ENCODE measurements around the gene TM2D3.

TM2D3 gene

DNA sequence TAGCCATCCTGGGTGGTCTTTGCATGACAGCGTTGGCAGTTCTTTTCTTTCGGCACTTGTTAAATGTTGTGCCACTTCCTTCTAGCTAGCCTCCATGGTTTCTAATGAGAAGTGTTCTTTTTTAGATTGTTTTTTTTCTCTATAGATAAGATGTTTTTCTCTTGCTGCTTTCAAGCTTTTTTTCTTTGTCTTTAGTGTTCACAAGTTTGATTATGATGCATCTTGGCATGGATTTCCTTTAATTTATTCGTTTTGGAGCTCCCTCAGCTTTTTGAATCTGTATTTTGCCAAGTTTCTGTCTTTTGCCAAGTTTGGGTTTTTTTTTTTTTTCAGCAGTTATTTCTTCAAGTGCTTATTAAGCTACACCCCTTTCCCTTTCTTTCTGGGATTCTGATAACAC is 53.1 kb downstream of the TM2D3 start:
- DNase-seq: no peak

DNA sequence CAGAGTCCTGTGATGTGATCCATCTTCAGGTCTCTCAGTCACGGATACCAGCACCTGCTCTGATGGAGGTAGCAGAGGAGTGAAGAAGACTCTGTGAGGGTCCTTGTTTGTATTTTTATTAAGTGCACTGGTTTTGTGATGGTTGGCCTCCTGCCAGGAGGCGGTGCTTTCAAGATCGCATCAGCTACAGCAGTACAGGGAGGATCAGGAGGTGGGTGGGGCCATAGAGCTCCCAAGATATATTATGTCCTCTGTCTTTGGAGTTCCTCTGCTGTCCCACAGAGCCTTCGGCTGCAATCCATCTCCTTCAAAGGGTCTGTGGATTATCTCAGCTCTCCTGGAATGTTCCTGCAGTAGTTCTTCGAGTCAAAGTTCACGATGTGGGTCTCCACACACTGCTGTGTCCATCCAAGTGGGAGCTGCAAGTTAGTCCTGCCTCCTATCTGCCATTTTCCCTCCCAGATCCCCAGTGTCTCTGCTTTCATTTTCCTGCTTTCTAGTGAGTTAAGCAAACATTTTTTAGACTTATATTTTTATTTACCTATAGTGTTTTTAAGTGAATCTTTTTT is 54.7 kb downstream of the TM2D3 start:
- DNase-seq: no peak

DNA sequence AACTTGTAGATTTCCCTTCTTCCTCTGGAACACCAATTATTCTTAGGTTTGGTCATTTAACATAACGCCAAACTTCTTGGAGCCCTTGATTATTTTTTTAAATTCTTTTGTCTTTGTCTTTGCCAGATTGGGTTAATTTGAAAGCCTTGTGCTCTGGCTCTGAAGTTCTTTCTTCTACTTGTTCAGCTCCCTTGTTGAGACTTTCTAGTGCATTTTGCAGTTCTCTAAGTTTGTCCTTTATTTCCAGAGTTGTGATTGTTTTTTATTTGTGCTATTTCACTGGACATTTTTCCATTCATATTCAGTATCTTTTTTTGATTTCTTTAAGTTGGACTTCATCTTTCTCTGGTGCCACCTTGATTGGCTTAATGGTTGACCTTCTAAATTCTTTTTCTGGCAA is 55.5 kb downstream of the TM2D3 start:
- DNase-seq: no peak
